HG03025 (cell line): ENCODE measurements around the gene RNASE11.
"Not testable (repeated sequence)": the region's sequence is repeated elsewhere in the genome, so short reads cannot be mapped to it uniquely, and the experiment has no call there.

ENCODE experiments used
- ATAC-seq: cut with Tn5 transposase; IDR thresholded peaks from one replicate; pipeline ENCODE4 v1.9.1; 2021; ENCODE audit warnings: mild to moderate bottlenecking, moderate library complexity; ENCODE audit not compliant: unreplicated experiment, low FRiP score

Gene RNASE11

DNA sequence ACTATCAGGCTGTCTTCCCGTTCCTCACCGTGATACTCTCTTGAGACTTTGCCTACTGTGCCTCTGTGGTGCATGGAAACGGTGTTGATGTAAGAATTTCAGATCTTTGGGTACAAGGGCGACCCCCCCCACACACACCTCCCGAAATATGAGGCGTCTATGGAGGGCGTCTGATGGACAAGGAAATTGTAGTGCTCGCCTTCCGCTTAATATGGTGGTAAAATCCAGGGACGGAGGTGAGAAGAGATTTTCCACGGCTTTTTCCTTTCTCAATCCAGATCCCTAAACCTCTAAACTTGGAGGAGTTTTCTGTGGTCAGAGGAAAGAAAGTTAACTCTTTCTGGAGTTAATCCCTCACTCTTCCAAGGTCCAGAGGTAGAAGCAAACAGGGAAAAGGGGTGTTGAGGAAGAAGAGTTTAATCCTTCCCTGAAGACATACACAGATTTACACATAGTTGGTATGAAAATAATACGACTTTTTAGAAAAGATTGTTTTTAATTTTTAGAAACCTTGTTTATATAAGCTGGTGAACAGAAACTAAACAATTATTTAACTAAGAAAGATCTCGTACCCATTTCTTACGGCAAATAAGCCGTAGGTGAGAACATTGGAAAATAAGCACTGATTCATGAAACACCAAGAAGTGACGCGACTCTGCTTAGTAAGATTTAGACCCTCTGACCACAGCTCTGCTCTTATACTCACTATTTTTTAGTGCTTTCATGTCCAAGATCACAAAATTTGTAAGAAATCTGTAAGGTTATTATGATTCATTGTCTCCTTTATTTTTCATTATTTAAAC, 26.4 kb upstream of the RNASE11 start:
- no peak for ATAC-seq

DNA sequence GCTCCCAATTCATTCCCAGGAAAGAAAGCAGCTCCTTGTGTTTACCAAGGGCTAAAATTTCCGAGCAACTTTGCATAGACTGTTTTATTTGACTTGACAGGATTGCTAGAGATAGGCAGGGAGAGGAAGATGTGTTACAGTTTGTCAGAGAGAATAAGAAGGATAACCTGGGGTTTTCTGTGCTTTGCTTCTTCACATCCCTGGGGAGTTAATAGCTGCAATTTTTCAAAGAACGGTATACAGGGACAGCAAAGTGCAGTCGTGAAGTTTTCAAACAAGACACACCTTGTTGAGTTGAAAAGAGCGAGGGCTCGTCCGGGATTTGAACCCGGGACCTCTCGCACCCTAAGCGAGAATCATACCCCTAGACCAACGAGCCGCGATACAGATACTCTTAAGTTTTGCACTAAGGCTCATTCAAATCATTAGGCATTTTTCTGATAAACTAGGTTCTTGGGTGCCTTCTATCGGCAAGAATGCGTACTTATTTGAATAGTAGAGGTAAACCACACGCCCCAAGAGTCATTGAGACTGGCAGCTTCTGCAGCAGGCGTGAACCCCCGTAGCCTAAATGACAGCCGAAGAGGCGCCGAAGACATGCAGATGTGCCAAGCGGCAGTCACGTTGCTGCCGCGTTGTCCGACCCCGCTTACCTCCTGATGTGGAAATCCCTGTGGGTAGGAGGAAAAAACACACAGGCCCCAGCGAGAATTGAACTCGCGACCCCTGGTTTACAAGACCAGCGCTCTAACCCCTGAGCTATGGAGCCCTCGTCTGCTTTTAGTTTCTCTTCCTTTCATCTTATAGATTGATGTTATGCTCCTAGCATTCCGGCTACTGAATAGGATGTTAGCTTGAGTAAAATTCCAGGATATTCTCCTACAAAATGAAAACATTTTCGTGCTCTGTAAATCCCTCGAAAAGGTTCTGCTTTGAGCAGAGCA, 25.6 kb upstream of the RNASE11 start:
- ATAC-seq: peak; percentile 45

DNA sequence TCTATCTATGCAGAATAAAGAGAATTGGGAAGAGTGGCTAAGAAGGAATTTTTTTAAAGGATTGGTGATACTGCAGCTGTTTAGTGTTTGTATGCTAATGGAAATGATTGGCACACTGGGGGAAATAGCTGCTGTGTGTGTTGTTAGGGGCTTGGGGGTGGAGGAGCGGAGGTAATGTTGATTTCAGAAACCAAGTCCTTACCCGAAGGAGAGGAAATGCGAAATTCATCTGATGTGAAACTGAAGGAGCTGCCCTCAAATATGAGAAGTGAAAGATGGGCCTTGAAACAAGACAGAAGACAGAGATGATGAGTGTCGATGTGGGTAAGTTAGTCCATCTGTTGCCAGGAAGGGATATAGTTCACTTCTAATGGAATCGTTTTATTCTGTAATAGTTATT, 24.6 kb upstream of the RNASE11 start:
- no peak for ATAC-seq

DNA sequence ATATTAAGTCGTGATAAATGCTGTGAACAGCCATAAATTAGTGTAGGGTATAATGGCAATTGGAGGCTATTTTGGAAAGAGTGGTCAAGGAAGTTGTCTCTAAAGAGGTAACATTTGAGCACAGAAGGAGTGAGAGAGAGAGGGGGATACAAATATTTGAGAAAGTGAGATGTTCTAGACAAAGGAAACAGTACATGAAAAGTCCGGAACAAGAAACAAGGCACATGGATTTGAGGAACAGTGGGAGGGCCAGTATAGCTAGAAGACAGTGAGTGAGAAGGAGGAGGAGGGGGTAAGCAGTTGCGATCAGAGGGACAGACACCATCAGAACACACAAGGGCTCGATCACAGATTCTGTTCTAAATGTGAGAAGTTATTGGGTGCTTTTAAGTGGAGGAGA, 23.5 kb upstream of the RNASE11 start:
- no peak for ATAC-seq

DNA sequence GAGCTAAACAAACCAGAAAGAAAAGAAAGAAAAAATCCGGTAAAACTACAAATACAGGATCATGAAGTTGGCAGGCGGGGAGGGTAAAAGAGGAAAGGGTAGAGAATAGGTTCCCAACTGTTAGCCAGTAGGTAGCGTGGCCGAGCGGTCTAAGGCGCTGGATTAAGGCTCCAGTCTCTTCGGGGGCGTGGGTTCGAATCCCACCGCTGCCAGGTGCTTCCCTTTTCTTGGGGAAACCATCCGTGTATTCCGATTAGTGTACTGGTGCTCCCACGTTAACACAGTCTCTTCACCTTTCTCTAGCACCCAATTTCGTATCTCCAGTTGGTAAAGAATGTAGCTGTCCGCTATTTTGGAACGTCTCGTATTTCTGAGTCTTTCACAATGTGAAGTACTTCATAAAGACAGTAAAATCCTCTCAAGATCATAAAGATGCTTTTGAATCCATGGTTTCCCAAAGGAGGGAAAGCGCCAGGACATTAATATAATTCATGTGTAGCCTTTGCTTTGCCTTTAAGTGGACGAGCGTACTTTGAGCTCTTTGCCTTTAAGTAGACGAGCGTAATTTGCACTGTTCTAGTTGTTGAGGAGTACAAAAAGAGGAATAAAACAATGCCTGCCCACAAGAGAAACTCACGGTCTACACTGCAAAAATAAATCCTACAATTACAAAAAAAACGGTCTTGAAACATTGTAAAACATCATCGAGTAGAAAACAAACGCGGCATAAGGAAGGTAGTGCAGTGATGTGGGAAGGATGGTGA, 22.4 kb upstream of the RNASE11 start:
- ATAC-seq: no peak

DNA sequence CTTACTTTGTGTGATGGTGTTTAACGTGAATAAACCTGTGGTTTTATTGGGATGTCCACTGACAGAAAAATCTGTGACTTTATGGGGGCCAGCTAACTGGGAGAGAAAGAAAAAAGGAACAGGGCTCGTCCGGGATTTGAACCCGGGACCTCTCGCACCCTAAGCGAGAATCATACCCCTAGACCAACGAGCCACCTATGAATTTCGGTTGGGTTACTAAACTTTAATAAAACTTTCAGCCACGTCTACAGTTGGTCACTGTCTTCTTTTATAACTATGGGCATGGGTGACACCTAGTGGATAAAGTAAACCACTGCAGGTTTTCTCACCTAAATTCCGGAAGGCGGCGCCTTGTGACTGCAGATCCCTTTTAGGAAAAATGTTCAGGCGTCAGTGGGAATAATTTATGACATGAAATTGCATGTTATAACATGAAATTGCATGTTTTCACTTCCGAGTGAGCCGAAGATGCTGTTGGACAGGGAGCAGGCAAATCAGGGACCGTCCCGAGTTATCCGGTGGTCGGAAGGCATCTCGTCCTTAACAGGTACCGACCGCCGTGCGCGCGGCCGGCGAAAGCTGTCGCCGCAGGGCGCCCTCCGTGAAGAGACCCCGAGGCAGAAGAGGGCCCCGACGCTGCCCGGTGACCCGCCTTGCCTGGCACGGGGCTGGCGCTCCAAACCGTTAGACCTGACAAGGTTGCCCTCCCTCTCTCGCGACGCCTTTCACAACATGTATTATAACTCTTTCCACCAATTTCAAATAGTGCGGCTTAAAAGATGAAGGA, 21.6 kb upstream of the RNASE11 start:
- ATAC-seq: no peak

DNA sequence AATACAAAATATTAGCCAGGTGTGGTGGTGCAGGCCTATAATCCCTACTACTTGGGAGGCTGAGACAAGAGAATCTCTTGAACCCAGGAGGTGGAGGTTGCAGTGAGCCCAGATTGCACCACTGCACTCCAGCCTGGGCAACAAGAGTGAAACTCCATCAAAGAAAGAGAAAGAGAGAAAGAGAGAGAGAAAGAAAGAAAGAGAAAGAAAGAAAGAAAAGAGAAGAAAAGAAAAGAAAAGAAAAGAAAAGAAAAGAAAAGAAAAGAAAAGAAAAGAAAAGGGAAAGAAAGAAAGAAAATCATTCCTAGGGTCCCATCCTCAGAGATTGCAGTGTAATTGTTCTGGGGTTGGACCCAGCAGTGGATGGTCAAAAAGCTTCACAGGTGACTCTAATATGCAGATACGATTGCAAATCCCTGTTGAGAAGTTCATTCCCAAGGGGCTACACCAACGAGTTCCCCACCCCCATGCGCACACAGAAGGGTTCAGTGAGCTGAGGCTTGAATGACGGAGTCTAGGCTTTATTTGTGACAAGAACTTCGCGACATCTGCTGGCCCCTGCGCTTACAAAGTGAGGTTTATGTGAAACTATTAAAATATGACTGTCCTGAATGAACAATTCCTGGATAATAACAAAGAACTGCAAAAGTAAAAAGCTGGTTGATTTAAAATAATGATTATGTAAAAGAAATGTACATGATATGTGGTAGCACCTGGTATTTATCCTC, 20.7 kb upstream of the RNASE11 start:
- ATAC-seq: no peak

DNA sequence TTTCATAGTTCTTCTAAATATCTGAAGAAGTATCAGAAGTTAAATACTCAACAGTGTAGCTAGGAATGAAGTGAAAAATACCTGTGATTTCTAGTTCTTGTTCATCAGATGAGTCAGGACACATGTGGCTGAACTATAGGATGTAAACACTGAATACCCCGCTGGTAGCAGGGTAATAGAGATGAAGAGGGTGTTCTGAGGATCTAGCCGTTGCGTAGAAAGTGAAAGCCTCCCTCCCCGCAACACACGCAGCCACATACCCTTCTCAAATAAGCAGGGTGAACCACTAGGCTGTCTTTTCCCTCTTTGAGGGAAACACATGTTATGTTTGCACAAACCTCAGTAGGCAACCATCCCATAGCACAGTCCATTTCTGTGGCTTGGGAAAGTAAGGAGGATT, 19.8 kb upstream of the RNASE11 start:
- ATAC-seq: no peak

- ATAC-seq: no peak
Measured at GRCh38 chr14:20606902-20607242, 19.1 kb upstream of the RNASE11 start.

GRCh38 chr14:20606190-20606901, 18.5 kb upstream of the RNASE11 start:
- no peak for ATAC-seq

GRCh38 chr14:20603813-20604690, 16.3 kb upstream of the RNASE11 start:
- ATAC-seq: no peak

GRCh38 chr14:20602583-20602982, 14.8 kb upstream of the RNASE11 start:
- no peak for ATAC-seq

DNA sequence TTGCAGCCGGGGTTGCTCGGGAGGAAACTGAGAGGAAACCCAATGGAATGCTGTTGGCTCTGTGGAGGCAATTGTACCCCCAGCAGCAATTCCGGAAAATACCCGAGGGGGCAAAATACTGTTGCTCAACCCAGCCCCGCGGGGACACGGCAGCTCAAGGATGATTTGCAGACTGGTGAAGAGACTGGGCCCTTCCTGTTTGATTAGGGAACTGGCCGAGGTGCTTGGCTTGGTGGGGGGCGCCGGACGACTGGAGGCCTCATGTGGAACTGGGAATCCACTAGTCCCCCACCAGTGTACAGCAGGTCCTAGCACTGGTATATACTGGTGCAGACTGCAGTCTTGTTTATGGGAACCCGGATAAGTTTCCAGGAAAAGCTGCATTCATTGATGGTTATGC, 13.7 kb upstream of the RNASE11 start:
- no peak for ATAC-seq

DNA sequence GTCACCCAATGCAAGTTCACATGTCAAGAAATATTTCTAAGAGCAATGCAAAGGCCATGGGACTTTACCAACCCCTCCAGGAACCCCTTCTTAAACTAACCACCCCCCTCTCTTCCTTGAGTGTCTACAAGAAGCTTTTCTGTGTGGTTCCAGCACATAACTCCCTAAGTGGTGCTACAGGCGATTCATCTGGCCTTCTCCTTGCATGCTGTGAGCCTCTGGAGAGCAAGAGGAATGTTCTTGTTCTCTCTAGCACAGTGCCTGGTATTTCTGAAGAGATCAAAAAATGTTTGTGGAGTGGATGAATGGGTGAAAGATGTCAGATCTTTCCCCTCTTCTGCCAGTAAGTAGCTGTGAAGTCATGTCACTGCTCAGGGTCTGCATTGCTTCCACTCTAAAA, 9.3 kb upstream of the RNASE11 start:
- ATAC-seq: no peak

DNA sequence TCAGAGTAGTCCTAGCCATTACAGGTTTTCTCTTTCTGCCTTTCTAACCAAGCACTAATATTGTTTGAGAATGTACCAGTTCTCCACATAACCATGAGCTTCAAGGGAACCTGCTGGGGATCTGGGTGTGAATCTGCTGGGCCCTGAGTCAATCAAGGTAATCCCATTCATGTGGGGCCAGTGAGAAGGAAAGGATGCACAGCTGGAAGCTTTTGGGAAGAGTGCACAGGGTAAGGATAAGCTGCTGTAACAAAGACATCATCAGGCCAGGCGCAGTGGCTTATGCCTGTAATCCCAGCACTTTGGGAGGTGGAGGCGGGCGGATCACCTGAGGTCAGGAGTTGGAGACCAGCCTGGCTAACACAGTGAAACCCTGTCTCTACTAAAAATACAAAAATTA, 7.9 kb upstream of the RNASE11 start:
- ATAC-seq: not testable (repeated sequence)

DNA sequence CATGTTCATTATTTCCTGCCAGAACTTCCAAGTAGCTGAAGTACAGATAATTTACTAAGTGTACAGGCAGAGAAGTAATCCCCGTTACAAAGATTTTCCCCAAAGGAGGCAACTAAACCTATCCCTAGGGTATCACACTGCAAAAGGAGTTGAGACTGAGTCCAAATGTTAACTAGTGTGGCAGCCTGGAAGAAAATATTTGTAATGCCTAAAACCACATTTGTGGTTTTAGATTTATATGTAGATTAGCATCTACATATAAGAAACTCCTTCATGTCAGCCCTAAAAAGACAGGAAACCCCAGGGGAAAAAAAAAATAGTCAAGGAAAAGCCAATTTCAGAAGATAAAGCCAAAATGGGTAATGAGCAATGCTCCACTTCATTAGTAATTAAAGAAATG, 4.8 kb upstream of the RNASE11 start:
- ATAC-seq: no peak

- no peak for ATAC-seq
Measured at GRCh38 chr14:20591235-20591634, 3.4 kb upstream of the RNASE11 start, which contains the start of gene RNASE12. TSS of gene RNASE12 (minus strand) at chr14:20591376. CDS start at chr14:20590723, 653 bp downstream.

GRCh38 chr14:20583908-20584307, 3.9 kb downstream of the RNASE11 start:
- no peak for ATAC-seq
